Measurements from ENCODE around the gene A4GALT.

Gene A4GALT

GRCh38 chr22:42700901-42701300, 19.8 kb downstream of the A4GALT start:
- DNase-seq = no peak

- no peak for DNase-seq
These were observed 20.3 kb downstream of the A4GALT start for GRCh38 chr22:42700355-42700754.

- DNase-seq = no peak
These were observed 20.7 kb downstream of the A4GALT start for GRCh38 chr22:42699976-42700352.

GRCh38 chr22:42699281-42699975, 21.2 kb downstream of the A4GALT start:
- no peak for DNase-seq

GRCh38 chr22:42697542-42698013, 23.1 kb downstream of the A4GALT start:
- DNase-seq = no peak

GRCh38 chr22:42696331-42696967, 24.2 kb downstream of the A4GALT start:
- DNase-seq = no peak

- DNase-seq = no peak
These were observed 25.4 kb downstream of the A4GALT start for GRCh38 chr22:42695294-42695693.

- DNase-seq = no peak
These were observed 26.6 kb downstream of the A4GALT start for GRCh38 chr22:42693763-42694683.

GRCh38 chr22:42693055-42693762, 27.5 kb downstream of the A4GALT start:
- no peak for DNase-seq

GRCh38 chr22:42692239-42693054, 28.2 kb downstream of the A4GALT start:
- no peak for DNase-seq

GRCh38 chr22:42691440-42691839, 29.2 kb downstream of the A4GALT start:
- no peak for DNase-seq

- DNase-seq = peak; percentile 55
These were observed 32.1 kb downstream of the A4GALT start for GRCh38 chr22:42688241-42689211.

GRCh38 chr22:42686756-42687491, 33.7 kb downstream of the A4GALT start:
- no peak for DNase-seq

- peak; percentile 4 for DNase-seq
These were observed 34.6 kb downstream of the A4GALT start for GRCh38 chr22:42685941-42686653.

GRCh38 chr22:42684462-42685195, 36.0 kb downstream of the A4GALT start:
- no peak for DNase-seq

- no peak for DNase-seq
These were observed 36.9 kb downstream of the A4GALT start for GRCh38 chr22:42683578-42684283.

GRCh38 chr22:42682113-42682851, 38.4 kb downstream of the A4GALT start:
- DNase-seq = no peak

Measured in NCI-H526 treated with DMSO at 0.1 percent for 48 hours (cell line).